Measurements from ENCODE around the gene SRY.
"Not testable (repeated sequence)": the region's sequence is repeated elsewhere in the genome, so short reads cannot be mapped to it uniquely, and the experiment has no call there.

The SRY gene

DNA sequence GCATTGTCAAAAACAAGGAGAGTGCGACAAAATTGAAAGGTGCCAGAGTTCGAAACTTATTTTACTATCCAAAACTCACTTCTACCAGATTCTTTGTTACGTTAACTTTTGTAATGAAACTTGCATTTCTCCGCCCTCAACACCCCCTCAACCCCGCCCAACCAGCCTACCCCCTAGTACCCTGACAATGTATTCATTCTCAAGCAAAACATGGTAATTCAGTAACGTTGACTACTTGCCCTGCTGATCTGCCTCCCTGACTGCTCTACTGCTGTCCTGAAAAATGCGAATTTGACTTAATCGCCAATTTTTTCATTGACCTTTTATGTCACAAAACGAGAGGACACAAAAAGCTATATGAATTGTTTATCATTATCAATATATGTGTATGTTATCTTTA lies at the start of gene SRY:
Gene SRY (minus strand): TSS at position 83 of the 400 bp plus-strand sequence. CDS start 79 bp downstream, at position 4.
- DNase-seq: no peak

DNA sequence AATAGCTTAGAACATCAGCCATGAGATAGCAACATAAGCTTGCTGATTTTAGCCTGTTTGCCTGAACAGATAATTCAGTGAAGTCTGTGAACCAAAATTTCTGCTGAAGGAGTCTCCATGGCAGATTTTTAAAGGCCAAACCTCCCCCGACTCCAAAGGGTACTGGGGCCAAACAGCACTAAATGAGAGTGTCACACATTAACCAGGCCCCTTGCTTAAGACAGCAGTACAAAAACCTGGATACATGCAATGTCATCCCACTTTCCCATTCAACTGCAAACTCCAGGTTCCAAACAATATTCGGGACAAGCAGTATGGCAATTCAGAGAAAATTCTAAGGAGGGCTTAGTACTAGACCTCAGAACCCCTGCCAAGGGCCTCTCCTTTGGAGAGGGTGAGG lies 49.6 kb upstream of the SRY start:
- no peak for DNase-seq

DNA sequence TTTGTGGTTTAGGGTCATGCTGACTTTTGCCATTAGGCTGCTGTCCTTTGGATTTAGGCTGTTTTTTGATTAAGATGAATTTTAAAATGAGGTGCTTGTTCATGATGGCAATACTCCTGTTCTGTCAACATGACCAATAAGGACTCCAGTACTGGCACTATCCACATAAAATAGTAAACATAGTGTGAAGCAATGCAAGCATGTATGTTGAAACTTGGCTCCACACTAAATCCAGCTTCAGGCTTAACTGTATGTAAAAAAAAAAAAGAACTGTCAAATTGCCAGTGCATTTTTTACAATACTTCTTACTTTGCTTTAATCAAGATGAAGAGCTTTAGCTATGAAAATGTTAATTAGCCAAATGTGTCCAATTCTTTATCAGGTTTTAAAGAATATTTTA lies 47.7 kb upstream of the SRY start:
- DNase-seq: no peak

GRCh38 chrY:2828497-2828896 lies 41.0 kb upstream of the SRY start:
- no peak for DNase-seq

GRCh38 chrY:2824471-2824870 lies 37.0 kb upstream of the SRY start:
- no peak for DNase-seq

DNA sequence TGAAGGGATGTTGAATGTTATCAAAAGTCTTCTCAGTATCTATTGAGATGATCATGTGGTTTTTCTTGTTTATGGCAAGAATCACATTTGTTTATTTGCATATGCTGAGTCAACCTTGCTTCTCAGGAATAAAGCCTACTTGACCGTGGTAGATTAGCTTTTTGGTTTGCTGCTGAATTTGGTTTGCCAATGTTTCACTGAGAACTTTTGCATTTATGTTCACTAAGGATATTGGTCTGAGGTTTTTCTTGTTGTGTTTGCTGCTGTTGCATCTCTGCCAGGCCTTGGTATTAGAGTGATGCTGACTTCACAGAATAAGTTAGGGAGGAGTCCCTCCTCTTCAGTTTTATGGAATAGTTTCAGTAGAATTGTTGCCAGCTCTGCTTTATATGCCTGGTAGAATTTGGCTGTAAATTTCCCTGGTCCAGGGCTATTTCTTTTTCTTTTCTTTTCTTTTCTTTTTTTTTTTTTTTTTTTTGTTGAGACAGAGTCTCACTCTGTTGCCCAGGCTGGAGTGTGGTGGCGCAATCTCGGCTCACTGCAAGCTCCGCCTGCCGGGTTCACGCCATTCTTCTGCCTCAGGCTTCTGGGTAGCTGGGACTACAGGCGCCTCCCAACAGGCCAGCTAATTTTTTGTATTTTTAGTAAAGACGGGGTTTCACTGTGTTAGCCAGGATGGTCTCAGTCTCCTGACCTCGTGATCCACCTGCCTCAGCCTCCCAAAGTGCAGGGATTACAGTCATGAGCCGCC lies 29.8 kb upstream of the SRY start:
- not testable (repeated sequence) for DNase-seq

GRCh38 chrY:2800246-2800645 lies 12.8 kb upstream of the SRY start:
- no peak for DNase-seq

DNA sequence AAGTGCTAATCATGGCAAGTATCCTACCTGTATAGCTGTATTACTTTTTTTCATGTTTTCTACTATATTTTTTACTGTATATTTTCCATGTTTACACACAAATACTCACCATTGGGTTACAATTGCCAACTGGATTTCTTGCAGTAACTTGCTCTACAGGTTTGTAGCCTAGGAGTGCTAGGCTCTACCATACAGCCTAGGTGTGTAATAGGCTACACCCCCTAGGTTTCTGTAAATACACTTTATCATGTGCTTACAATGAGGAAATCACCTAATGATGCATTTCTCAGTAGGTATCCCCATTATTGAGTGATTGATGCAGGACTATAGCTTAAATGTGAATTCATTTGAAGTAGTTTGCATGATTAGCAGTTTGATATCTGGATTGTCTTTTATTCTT lies 10.5 kb upstream of the SRY start:
- DNase-seq: no peak

DNA sequence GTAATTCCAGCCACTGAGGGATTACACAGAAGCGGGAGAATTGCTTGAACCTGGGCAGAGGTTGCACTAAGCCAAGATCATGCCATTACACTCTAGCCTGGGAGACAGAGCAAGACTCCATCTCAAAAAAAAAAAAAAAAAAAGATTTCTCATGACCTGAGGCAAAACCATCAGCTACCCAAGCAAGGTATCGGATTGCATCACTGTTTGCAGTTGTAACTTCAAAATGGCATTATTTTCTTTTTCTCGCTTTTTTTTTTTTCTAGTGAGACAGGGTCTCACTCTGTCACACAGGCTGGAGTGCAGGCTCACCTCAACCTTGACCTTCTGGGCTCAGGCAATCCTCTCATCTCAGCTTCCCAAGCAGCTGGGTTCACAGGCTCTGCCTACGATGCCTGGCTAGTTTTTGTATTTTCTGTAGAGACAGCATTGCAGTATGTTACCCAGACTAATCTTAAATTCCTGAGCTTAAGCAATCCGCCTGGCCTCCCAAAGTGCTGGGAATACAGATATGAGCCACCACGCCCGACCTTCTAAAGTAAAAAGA lies 9.6 kb upstream of the SRY start:
- DNase-seq: no peak

- no peak for DNase-seq
These were observed 2.3 kb upstream of the SRY start for GRCh38 chrY:2789756-2790155.

DNA sequence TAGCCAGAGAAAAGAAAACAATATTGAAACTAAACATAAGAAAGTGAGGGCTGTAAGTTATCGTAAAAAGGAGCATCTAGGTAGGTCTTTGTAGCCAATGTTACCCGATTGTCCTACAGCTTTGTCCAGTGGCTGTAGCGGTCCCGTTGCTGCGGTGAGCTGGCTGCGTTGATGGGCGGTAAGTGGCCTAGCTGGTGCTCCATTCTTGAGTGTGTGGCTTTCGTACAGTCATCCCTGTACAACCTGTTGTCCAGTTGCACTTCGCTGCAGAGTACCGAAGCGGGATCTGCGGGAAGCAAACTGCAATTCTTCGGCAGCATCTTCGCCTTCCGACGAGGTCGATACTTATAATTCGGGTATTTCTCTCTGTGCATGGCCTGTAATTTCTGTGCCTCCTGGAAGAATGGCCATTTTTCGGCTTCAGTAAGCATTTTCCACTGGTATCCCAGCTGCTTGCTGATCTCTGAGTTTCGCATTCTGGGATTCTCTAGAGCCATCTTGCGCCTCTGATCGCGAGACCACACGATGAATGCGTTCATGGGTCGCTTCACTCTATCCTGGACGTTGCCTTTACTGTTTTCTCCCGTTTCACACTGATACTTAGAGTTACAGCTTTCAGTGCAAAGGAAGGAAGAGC lies 488 bp downstream of the SRY start:
- DNase-seq: no peak
